ENCODE measurements around the gene ITGB3BP. TPM values are rescaled to one million over a fixed set of nuclear protein-coding genes. Genes with fewer than 3 reads are reported as not detected.

The ITGB3BP gene
- total RNA-seq, 1 experiment from 2014 or later = 31.9 TPM

DNA sequence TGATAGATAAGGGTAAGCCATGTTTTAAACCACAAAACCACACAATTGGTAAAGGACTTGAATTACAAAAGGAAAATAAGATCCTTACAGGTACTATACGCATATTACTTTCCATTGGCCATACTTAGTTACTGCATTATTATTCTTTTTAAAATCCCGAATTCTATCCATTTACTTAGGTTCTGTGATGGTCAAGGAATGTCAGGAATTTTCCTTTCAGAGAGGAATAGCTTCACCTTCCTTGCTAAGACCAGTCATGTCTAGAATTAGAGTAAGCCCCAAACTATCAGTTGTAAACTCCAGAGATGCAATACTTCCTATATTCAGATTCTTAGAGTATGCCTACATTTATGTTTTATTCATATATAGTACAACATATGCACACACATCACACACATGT, 14.0 kb upstream of the ITGB3BP start:
- CTCF ChIA-PET = interaction anchor here (2.0 kb wide), 1 partner anchor 70 kb away, joined by 6 read pairs; no protein-coding TSS in a partner anchor
- no peak for TF ChIP-seq POLR2AphosphoS5 (IDR thresholded peaks at IDR 0.05; ENCODE audit: low read depth, low read length)
- TF ChIP-seq, protein P1, sequence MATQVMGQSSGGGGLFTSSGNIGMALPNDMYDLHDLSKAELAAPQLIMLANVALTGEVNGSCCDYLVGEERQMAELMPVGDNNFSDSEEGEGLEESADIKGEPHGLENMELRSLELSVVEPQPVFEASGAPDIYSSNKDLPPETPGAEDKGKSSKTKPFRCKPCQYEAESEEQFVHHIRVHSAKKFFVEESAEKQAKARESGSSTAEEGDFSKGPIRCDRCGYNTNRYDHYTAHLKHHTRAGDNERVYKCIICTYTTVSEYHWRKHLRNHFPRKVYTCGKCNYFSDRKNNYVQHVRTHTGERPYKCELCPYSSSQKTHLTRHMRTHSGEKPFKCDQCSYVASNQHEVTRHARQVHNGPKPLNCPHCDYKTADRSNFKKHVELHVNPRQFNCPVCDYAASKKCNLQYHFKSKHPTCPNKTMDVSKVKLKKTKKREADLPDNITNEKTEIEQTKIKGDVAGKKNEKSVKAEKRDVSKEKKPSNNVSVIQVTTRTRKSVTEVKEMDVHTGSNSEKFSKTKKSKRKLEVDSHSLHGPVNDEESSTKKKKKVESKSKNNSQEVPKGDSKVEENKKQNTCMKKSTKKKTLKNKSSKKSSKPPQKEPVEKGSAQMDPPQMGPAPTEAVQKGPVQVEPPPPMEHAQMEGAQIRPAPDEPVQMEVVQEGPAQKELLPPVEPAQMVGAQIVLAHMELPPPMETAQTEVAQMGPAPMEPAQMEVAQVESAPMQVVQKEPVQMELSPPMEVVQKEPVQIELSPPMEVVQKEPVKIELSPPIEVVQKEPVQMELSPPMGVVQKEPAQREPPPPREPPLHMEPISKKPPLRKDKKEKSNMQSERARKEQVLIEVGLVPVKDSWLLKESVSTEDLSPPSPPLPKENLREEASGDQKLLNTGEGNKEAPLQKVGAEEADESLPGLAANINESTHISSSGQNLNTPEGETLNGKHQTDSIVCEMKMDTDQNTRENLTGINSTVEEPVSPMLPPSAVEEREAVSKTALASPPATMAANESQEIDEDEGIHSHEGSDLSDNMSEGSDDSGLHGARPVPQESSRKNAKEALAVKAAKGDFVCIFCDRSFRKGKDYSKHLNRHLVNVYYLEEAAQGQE (IDR thresholded peaks at IDR 0.05; ENCODE audit: insufficient read depth in 1 of 2, low read depth in 2 of 2, low read length in 1 of 2) = no peak
- TF ChIP-seq TCF7L2 (IDR thresholded peaks at IDR 0.05; ENCODE audit: low read depth, low read length) = no peak
- TF ChIP-seq, protein P2, sequence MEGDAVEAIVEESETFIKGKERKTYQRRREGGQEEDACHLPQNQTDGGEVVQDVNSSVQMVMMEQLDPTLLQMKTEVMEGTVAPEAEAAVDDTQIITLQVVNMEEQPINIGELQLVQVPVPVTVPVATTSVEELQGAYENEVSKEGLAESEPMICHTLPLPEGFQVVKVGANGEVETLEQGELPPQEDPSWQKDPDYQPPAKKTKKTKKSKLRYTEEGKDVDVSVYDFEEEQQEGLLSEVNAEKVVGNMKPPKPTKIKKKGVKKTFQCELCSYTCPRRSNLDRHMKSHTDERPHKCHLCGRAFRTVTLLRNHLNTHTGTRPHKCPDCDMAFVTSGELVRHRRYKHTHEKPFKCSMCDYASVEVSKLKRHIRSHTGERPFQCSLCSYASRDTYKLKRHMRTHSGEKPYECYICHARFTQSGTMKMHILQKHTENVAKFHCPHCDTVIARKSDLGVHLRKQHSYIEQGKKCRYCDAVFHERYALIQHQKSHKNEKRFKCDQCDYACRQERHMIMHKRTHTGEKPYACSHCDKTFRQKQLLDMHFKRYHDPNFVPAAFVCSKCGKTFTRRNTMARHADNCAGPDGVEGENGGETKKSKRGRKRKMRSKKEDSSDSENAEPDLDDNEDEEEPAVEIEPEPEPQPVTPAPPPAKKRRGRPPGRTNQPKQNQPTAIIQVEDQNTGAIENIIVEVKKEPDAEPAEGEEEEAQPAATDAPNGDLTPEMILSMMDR (IDR thresholded peaks at IDR 0.05) = no peak
- TF ChIP-seq SIN3A (IDR thresholded peaks at IDR 0.05; ENCODE audit: borderline replicate concordance, insufficient read depth, low read depth, low read length) = no peak
- Histone ChIP-seq H3K4me1 (ENCODE audit: control insufficient read depth, insufficient read depth, low read length) (no peaks in the 10 kb centered on the region), H3K27me3 (ENCODE audit: control insufficient read depth, insufficient read depth, low read length) (no peaks in the 10 kb centered on the region), H3K9me3 (ENCODE audit: control insufficient read depth, insufficient read depth, low read depth, low read length) (no peaks in the 10 kb centered on the region), H3K36me3 (ENCODE audit: control insufficient read depth, insufficient read depth, low read length) (peaks cover 7% of the 10 kb centered on the region; the same call in 1 of the 2 replicates), H3K27ac (ENCODE audit: low read length) (no peak overlapping the region), H3K4me3 (ENCODE audit: low read depth in 2 of 2, low read length in 2 of 2) (no peak overlapping the region)
- intact Hi-C loops (cut with micrococcal nuclease; ENCODE audit: unreplicated experiment) (loop anchor here (5.0 to 10.0 kb wide), 3 partner anchors 72 to 692 kb away; no protein-coding TSS in a partner anchor), in situ Hi-C loops (cut with HindIII; ENCODE audit: low pct_unique_long_range_greater_than_20kb, low sequenced_read_pairs) (no loop called here)
- ATAC-seq = no peak
- no TSS peak for BruUV-seq (replicated peaks)
- POLR2A ChIA-PET = no interaction called here
- no peak for DNase-seq (ENCODE audit: low read depth, low spot score)

DNA sequence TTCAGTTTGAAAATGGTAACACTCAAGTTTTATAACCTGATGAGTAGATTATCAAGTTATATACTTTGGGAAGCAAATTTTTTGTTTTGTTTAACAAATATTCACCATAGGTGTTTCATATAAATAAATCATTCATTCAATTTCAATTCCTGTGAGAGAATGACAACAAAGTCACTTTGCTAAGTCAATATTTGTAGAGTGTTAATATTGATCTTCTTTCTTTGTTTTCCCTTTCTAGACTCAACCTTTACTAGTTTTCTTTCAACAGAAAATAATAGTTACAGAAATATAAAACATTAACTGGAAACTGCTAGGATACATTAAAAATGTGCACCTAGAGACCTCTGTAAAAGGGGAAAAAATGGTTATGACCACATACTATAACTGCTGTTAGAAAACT, 11.4 kb upstream of the ITGB3BP start:
- no peak overlapping the region for H3K4me3 ChIP-seq (ENCODE audit: low read depth in 2 of 2, low read length in 2 of 2)
- H3K9me3 ChIP-seq (ENCODE audit: control insufficient read depth, insufficient read depth, low read depth, low read length) = no peaks in the 10 kb centered on the region
- in situ Hi-C loops (cut with HindIII; ENCODE audit: low pct_unique_long_range_greater_than_20kb, low sequenced_read_pairs) = no loop called here
- no TSS peak for BruUV-seq (replicated peaks)
- peaks cover 7% of the 10 kb centered on the region; the same call in 1 of the 2 replicates for H3K36me3 ChIP-seq (ENCODE audit: control insufficient read depth, insufficient read depth, low read length)
- intact Hi-C loops (cut with micrococcal nuclease; ENCODE audit: unreplicated experiment) = loop anchor here (10.0 kb wide), 2 partner anchors 70 to 690 kb away; no protein-coding TSS in a partner anchor
- ATAC-seq (no peak), DNase-seq (ENCODE audit: low read depth, low spot score) (no peak)
- TF ChIP-seq, protein P1 (IDR thresholded peaks at IDR 0.05; ENCODE audit: insufficient read depth in 1 of 2, low read depth in 2 of 2, low read length in 1 of 2) = no peak
- TF ChIP-seq, protein P2 (IDR thresholded peaks at IDR 0.05) = no peak
- TF ChIP-seq TCF7L2 (IDR thresholded peaks at IDR 0.05; ENCODE audit: low read depth, low read length) (no peak), SIN3A (IDR thresholded peaks at IDR 0.05; ENCODE audit: borderline replicate concordance, insufficient read depth, low read depth, low read length) (no peak), POLR2AphosphoS5 (IDR thresholded peaks at IDR 0.05; ENCODE audit: low read depth, low read length) (no peak)
- no peaks in the 10 kb centered on the region for H3K4me1 ChIP-seq (ENCODE audit: control insufficient read depth, insufficient read depth, low read length)
- no peak overlapping the region for H3K27ac ChIP-seq (ENCODE audit: low read length)
- POLR2A ChIA-PET = no interaction called here
- H3K27me3 ChIP-seq (ENCODE audit: control insufficient read depth, insufficient read depth, low read length) = no peaks in the 10 kb centered on the region
- CTCF ChIA-PET = no interaction called here

Measured in Panc1 (cell line).